ENCODE data around the gene HID1.

HID1 gene

DNA sequence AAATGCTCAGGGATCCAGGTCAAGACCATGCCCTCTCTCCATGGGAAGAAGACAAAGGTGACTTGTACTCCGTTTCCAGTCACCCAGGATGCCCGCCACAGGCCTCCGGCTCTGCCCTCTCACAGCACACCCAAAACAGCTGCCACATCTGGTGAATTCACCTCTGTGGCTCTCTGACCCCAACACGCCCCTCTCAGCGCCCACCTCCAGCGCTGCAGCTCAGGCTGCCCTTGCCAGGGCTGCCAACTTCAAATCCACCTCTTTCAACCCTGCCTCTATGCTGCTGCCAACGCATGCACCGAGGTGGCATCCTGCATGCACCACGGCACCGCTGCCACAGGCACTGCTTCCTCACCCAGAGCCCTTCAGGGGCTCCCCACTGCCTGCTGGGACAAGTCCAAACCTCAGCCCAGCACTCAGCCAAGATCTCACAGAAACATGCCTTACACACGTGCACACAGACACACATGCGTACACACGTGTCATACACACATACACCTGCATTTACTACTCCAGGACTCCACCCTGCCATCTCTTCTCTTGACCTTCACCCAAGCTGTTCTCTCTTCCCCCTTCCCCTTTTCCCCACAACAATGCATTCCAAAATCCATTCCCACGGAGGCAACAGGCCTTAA, 7.5 kb downstream of the HID1 start:
- DNase-seq = no peak

DNA sequence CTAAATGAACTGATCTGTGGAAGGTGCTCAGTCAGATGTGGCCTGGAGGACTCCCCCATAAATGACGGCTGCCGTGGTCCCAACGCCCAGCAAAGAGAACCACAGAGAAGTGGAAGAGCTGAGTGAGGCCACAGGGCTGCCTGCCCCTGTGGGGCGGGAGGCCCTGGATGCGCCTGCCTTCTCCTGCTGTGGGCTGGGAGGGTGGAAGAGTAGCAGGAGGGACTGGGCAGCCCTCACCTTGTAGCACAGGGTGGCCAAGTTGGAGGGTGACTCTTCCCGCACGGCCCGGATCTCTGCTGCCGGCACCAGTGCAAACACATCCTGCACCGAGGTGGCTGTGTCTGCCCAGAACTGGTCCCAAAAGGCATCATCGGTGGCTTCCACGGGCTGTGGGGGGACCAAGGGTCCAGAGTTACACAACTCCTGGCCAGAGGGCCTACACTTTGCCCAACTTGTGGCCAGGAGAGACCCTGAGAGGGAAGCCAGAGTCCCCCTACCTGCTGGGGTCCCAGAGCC, 8.3 kb downstream of the HID1 start:
- no peak for DNase-seq

- no peak for DNase-seq
Measured at GRCh38 chr17:74963656-74964055, 8.9 kb downstream of the HID1 start.

DNA sequence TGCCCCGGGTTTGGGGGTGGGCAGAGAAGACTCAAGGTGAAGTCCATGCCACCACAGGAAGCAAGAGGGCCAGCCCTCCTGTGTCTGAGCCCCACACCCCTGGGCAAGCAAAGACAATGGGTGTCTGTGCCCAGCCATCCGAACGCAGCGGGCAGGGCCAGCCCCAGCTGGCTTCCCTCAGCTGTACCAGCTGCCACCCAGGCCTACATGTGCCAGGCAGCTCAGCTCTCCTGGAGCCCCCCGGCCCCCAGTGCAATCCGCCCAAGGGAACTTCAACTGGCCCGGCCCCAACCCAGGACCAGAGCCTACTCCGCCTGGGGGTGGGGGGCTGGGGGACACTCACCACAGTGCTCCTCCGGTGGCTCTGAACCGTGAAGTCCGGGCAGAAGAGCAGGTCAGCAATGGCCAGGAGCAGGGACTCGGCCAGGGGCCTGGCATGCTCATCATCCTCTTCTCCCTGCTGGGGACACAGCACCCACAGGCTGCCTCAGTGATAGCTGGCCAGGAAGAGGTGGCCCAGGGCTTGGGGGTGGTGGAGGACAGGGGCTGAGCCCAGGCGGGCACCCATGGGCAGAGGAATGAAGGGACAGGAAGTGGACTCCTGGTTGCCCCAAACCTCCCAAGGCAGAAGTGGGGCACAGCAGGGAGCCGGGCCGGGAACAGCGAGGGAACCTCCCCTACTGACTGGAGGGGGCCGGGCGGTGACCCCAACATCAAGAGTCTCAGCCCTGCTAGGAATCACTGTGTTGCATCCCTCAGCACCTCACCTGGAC, 9.8 kb downstream of the HID1 start:
- no peak for DNase-seq

- peak; percentile 93 for DNase-seq
Measured at GRCh38 chr17:74961657-74962350, 10.8 kb downstream of the HID1 start.

- peak; percentile 83 for DNase-seq
Measured at GRCh38 chr17:74960570-74961342, 11.8 kb downstream of the HID1 start.

DNA sequence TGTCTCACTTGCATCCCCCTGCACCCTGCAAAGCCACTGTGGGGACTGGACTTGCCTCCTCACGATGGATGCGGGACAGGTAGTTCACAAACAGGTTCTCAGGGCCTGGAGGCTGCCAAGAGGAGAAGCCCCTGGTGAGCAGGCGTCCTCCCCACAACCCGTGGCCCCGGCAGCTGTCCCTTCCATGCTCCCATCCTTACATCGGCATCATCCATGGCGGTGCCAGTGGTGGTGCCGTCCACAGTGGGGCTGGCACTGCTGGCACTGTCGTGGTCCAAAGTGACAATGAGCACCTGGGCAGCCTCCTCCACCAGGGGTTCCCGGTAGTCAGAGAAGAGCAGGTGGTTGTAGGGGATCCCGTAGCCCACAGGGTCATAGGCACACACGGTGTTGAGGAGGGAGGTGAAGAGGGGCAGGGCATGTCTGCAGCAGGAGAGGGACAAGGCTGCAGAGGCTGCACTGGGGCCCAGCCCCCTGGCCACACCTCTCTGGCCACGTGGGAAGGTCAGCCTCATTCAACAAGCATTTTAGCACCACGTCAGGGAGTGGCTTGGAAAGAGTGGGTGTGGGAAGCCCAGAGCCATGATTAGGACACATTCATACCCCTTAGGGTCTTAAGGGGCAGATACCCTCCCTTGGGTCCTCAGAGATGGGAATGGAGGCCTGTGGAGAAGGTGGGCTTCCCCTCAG, 12.6 kb downstream of the HID1 start:
- DNase-seq = no peak

GRCh38 chr17:74957935-74958740, 14.4 kb downstream of the HID1 start:
- DNase-seq = peak; percentile 92

DNA sequence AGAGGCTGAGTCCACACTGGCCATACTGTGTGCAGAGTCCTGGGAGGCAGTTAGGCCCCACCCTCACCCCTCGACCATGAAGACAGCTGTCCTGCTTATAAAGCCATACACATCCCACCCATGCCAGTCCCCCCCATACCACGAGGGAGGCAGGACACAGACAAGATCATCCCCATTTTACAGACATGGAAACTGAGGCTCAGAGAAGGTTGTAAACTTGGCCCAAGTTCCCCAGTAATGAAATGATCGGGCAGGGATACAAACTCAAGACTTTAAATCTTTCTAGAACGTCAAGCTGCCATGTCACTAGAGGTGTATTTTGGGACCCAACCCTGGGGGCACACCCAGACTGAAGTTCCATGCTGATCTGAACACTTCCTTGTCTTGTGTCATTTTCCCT, 16.5 kb downstream of the HID1 start:
- DNase-seq = no peak

DNA sequence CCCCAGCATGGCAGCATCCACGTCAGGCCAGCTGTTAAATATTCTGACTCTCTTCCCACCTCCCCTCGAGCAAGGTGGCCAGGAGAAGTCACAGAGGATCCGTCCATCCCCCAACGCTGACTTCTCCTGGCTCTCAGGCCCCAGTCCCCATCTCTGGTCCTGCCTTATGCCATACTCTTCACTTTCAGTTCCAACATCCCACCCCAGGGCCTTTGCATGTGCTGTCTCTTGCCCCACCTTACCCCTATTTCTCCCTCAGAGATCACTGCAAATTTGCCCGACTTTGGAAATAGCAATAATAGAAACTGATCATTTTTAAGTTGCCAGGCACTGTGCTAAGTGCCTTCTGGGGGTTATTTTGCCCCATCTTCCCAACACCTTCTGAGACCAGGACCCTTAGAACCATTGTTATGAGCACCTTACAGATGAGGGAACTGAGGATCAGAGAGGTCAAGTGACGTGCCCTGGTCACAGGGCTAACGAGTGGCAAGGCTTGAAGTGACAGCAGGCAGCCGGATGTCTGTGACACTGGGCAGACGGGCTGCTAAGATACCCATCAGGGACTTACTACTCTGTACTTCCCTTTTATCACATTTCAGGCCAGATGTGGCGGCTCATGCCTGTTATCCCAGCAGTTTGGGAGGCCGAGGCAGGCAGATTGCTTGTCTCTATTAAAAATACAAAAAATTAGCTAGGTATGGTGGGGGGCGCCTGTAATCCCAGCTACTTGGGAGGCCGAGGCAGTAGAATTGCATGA, 17.7 kb downstream of the HID1 start:
- no peak for DNase-seq

GRCh38 chr17:74954115-74954514, 18.4 kb downstream of the HID1 start:
- no peak for DNase-seq

GRCh38 chr17:74953134-74953687, 19.3 kb downstream of the HID1 start:
- no peak for DNase-seq

DNA sequence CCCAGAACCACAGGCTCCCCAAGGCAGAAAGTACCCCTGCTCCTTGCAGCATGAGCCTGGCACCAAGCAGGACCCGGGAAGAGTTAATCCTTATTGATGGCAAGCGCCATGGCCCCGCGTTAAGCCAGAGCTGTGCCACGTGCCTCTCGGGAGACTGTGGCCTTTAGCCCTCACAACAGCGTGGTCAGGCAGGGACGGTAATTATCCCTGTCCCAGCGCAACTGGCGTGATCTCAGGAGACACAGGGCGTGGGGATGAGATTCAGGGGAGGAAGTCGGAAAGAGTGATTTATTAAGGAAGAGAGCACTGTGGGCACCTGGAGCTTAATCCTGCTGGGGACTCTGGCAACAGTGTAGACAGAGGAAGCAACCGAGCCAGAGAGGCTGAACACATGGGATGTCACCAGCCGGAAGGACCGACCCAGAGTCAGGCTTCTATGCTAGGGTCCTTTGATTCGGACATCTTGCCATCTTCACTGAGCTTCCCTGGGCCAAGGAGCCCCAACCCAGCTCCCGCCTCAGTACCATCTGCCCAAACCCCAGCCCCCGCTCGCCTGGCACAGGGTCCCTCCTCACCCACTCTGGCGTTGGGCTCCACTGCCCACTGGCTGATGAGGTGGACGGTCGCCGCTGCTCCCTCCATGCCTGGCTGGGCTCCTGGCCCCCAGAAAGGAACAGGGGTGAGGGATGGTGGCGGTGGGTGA, 20.0 kb downstream of the HID1 start:
- no peak for DNase-seq

DNA sequence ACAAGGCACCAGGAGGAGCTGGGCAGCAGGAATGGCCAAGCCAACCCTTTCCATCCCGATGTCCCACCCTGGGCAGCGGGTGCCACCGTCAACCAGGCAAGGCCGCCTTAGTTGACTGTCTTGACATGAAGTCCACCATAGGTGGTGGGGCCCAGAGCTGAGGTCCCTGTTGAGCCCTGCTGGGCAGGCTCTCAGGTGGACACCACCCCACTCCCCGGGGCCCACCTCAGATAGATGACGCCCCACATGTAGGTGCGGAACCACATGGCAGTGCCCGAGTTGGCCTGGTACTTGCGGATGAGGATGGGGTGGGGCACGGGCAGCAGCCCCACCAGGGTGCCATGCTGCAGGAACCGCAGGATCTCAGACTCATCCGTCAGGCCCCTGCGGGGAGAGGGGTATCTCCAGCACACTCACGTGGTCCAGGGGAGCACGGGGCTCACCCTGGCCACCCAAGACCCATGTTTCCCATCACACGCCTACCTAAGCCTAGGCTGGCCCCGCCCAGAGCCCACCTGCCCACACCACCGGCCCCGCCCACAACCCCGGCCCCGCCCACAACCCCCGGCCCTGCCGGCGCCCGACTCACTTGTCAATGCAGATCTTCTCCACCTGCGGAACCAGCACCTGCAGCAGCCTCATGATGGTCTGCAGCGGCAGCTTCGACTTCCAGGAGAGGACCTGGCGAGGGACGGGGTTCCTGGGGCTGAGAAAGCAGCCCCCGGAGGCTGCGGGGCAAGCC, 20.7 kb downstream of the HID1 start:
- no peak for DNase-seq

DNA sequence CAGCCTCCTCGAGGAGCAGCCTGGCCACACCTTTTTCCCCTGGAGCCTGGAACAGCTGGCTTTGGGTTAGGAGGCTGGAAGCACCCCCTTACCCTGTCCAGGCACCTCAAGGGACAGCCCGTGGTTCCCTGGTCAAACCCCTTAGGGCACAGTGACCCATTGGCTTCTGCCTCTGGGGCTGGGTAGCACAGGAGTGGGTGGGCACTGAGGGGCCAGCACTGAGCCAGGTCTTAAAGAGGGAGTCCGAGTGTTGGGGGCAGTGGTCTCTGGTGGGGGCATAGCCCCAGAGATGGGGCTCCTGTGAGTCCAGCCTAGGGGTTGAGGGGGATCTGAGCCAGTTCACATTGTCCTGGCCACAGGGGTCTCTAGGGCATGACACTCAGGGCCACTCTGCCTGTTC, 21.5 kb downstream of the HID1 start:
- DNase-seq = no peak

DNA sequence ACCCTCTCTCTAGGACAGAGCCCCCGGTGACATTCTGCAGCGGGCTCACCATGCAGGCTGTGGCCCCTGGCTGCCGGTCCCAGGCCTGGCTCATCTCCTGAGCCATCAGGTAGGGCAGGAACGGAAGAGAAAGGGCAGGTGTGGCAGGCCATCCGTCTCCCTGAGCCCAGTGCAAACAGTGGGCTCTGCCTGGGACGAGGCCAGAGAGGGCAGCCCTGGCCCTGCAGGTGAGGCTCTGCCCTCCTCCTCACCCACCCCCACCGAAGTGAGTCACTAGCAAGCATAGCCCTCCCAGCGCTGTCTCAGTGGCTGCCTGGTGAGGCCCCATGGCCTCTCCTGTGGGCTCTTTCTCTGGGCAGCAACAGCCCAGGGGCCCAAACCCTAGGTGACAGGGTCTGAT, 22.4 kb downstream of the HID1 start:
- DNase-seq = no peak

DNA sequence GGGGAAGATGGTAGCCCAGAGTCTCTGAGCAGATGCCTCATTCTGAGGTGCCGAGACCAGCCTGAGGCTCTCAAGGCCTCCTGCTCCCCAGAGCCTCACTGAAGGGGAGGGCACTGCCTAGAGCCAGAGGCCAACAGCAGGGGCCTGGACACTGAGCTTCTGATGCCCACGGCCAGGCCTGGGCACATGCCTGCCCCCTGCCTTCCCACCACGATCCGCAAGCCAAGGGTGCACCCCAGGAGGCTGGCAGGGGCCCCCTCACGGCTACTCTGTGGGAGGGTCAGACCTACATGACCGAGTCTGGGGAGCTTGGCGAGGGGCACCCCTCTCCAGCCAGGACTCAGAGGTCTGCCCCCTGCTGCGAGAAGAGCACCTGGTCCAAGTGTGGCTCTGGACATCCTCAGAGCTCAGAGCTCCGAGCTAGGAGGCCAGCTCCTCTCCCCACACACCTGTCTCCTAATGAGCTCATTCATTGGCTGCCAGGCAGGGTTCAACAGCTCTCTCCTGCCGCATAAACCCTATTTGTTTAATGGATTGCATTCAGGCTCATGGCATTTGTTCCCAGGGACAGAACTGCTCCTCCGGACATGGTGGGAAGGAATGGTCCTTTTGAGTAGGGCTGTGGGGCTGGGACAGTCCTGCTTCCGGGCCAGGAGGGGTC, 23.0 kb downstream of the HID1 start:
- DNase-seq = no peak

DNA sequence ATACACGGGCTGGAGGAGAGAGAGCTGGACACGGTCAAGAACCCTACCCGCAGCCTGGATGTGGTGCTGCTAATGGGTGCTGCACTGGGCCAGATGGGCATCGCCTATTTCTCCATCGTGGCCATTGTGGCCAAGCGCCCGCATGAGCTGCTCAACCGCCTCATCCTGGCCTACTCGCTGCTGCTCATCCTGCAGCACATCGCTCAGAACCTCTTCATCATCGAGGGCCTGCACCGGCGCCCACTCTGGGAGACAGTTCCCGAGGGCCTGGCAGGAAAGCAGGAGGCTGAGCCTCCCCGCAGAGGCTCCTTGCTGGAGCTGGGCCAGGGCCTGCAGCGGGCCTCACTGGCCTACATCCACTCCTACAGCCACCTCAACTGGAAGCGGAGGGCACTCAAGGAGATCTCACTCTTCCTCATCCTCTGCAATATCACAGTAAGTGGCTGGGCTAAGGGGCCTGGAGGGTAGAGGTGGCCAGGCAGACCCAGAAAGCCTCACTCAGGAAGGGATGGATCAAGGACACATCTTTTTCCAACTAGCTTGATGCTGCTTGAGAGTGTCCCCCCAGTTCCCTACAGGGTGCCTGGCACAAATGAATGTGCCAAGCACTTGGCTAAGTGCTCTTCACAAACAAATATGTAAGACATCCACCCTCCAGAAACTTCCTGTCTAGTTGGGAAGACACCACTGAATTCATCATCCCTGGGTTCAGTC, 25.4 kb downstream of the HID1 start:
- DNase-seq = no peak

Data from activated effector memory CD4-positive, alpha-beta T cell treated with anti-CD3 and anti-CD28 coated beads, Interleukin-2, amount 50 U/mL, for 16 hours (primary cell).